ENCODE data around the gene NT5C3B.

NT5C3B gene

GRCh38 chr17:41811549-41812380 is 24.3 kb downstream of the NT5C3B start, which contains the start of gene P3H4:
P3H4 (minus strand) TSS chr17:41811949; CDS start chr17:41811915, 34 bp downstream.
- peaks cover 18% of the 10 kb centered on the region for H3K4me1 ChIP-seq (ENCODE audit: insufficient read depth, low read length)
- peak within 1 kb of the TSS; percentile 30 to 67; a peak in 3 of 4 replicates for H3K4me3 ChIP-seq (ENCODE audit: low read depth in 1 of 2, low read length in 2 of 2)
- ATAC-seq (ENCODE audit: insufficient read depth, low read depth) = peak; percentile 88
- H3K4me2 ChIP-seq (ENCODE audit: insufficient read depth, low read length) = peak within 1 kb of the TSS; percentile 82
- TF ChIP-seq CTCF (IDR thresholded peaks at IDR 0.05; ENCODE audit: borderline replicate concordance, extremely low read depth, low read length, poor library complexity, severe bottlenecking) = peak; percentile 58
- TF ChIP-seq EZH2 (IDR thresholded peaks at IDR 0.05; ENCODE audit: borderline replicate concordance, low read depth, low read length, severe bottlenecking) = peak; percentile 44
- peaks cover 21% of the 10 kb centered on the region for H3K27me3 ChIP-seq (ENCODE audit: insufficient read depth, low read length, poor library complexity)
- H3K9me3 ChIP-seq (ENCODE audit: insufficient read depth, low read length, severe bottlenecking) = no peaks in the 10 kb centered on the region
- no peaks in the 10 kb centered on the region for H3K79me2 ChIP-seq (ENCODE audit: insufficient read depth, low read length)
- H2AFZ ChIP-seq (ENCODE audit: low read depth, low read length) = peak within 1 kb of the TSS; percentile 70
- H3K27ac ChIP-seq (ENCODE audit: low read length) = no peak within 1 kb of the TSS
- no peaks in the 10 kb centered on the region for H3K36me3 ChIP-seq (ENCODE audit: insufficient read depth, low read length)
- no peaks in the 10 kb centered on the region for H4K20me1 ChIP-seq (ENCODE audit: insufficient read depth, low read length)
- peak within 1 kb of the TSS; percentile 58 for H3K9ac ChIP-seq (ENCODE audit: low read depth, low read length)
- DNase-seq = peak; percentile 56

GRCh38 chr17:41810659-41811548 is 25.1 kb downstream of the NT5C3B start:
- Histone ChIP-seq H4K20me1 (ENCODE audit: insufficient read depth, low read length) (no peaks in the 10 kb centered on the region), H3K9ac (ENCODE audit: low read depth, low read length) (peak overlapping the region; percentile 58), H3K4me3 (ENCODE audit: low read depth in 1 of 2, low read length in 2 of 2) (peak overlapping the region; percentile 9 to 67; a peak in 3 of 4 replicates), H2AFZ (ENCODE audit: low read depth, low read length) (peak overlapping the region; percentile 70), H3K4me1 (ENCODE audit: insufficient read depth, low read length) (peaks cover 18% of the 10 kb centered on the region), H3K4me2 (ENCODE audit: insufficient read depth, low read length) (peak overlapping the region; percentile 82), H3K9me3 (ENCODE audit: insufficient read depth, low read length, severe bottlenecking) (no peaks in the 10 kb centered on the region), H3K27me3 (ENCODE audit: insufficient read depth, low read length, poor library complexity) (peaks cover 21% of the 10 kb centered on the region), H3K36me3 (ENCODE audit: insufficient read depth, low read length) (no peaks in the 10 kb centered on the region), H3K79me2 (ENCODE audit: insufficient read depth, low read length) (no peaks in the 10 kb centered on the region), H3K27ac (ENCODE audit: low read length) (no peak overlapping the region)
- DNase-seq (no peak), ATAC-seq (ENCODE audit: insufficient read depth, low read depth) (0 out of 3 replicates have a peak, but pooled peaks have one; percentile 2)
- TF ChIP-seq CTCF (IDR thresholded peaks at IDR 0.05; ENCODE audit: borderline replicate concordance, extremely low read depth, low read length, poor library complexity, severe bottlenecking) (no peak), EZH2 (IDR thresholded peaks at IDR 0.05; ENCODE audit: borderline replicate concordance, low read depth, low read length, severe bottlenecking) (no peak)

- no peak for TF ChIP-seq EZH2 (IDR thresholded peaks at IDR 0.05; ENCODE audit: borderline replicate concordance, low read depth, low read length, severe bottlenecking)
- TF ChIP-seq CTCF (IDR thresholded peaks at IDR 0.05; ENCODE audit: borderline replicate concordance, extremely low read depth, low read length, poor library complexity, severe bottlenecking) = no peak
- peaks cover 7% of the 10 kb centered on the region for H3K27me3 ChIP-seq (ENCODE audit: insufficient read depth, low read length, poor library complexity)
- H2AFZ ChIP-seq (ENCODE audit: low read depth, low read length) = no peak overlapping the region
- no peak overlapping the region for H3K4me3 ChIP-seq (ENCODE audit: low read depth in 1 of 2, low read length in 2 of 2)
- H3K27ac ChIP-seq (ENCODE audit: low read length) = no peak overlapping the region
- no peak for DNase-seq
- no peak for ATAC-seq (ENCODE audit: insufficient read depth, low read depth)
- H3K36me3 ChIP-seq (ENCODE audit: insufficient read depth, low read length) = no peaks in the 10 kb centered on the region
- peaks cover 13% of the 10 kb centered on the region for H3K4me1 ChIP-seq (ENCODE audit: insufficient read depth, low read length)
- H3K9ac ChIP-seq (ENCODE audit: low read depth, low read length) = no peak overlapping the region
- no peaks in the 10 kb centered on the region for H3K79me2 ChIP-seq (ENCODE audit: insufficient read depth, low read length)
- no peaks in the 10 kb centered on the region for H3K9me3 ChIP-seq (ENCODE audit: insufficient read depth, low read length, severe bottlenecking)
- H3K4me2 ChIP-seq (ENCODE audit: insufficient read depth, low read length) = no peak overlapping the region
- no peaks in the 10 kb centered on the region for H4K20me1 ChIP-seq (ENCODE audit: insufficient read depth, low read length)
Measured at GRCh38 chr17:41806685-41807445, 29.2 kb downstream of the NT5C3B start.

Data from DND-41 (cell line).